Measurements from ENCODE around the gene HSPBAP1.

Gene HSPBAP1

GRCh38 chr3:122785231-122785630, 8.4 kb downstream of the HSPBAP1 start:
- no peak for DNase-seq
- Histone ChIP-seq H3K27ac (ENCODE audit: low read length) (no peak overlapping the region), H3K9ac (ENCODE audit: low read length) (no peak overlapping the region), H3K4me2 (ENCODE audit: low read depth, low read length) (no peak overlapping the region), H3K79me2 (ENCODE audit: low read length) (peaks cover 14% of the 10 kb centered on the region; the same call in 1 of the 2 replicates), H3K4me3 (ENCODE audit: low read length) (no peak overlapping the region), H3K27me3 (replicated peaks; ENCODE audit: insufficient read depth, low read length) (no peaks in the 10 kb centered on the region), H4K20me1 (ENCODE audit: insufficient read depth, low read length) (no peaks in the 10 kb centered on the region), H3F3A (ENCODE audit: insufficient read depth, low read length) (no peaks in the 10 kb centered on the region), H3K9me3 (replicated peaks; ENCODE audit: insufficient read depth, low read length) (no peaks in the 10 kb centered on the region), H3K36me3 (replicated peaks; ENCODE audit: insufficient read depth, low read length) (no peaks in the 10 kb centered on the region; the same call in 1 of the 2 replicates), H3K9me2 (replicated peaks; ENCODE audit: insufficient read depth, low read length) (no peaks in the 10 kb centered on the region), H3K4me1 (ENCODE audit: low read length) (no peaks in the 10 kb centered on the region), H2AFZ (ENCODE audit: low read length) (no peak overlapping the region)
- TF ChIP-seq EZH2phosphoT487 (IDR thresholded peaks at IDR 0.05; ENCODE audit: low read length), result no peak
- TF ChIP-seq, protein P1, sequence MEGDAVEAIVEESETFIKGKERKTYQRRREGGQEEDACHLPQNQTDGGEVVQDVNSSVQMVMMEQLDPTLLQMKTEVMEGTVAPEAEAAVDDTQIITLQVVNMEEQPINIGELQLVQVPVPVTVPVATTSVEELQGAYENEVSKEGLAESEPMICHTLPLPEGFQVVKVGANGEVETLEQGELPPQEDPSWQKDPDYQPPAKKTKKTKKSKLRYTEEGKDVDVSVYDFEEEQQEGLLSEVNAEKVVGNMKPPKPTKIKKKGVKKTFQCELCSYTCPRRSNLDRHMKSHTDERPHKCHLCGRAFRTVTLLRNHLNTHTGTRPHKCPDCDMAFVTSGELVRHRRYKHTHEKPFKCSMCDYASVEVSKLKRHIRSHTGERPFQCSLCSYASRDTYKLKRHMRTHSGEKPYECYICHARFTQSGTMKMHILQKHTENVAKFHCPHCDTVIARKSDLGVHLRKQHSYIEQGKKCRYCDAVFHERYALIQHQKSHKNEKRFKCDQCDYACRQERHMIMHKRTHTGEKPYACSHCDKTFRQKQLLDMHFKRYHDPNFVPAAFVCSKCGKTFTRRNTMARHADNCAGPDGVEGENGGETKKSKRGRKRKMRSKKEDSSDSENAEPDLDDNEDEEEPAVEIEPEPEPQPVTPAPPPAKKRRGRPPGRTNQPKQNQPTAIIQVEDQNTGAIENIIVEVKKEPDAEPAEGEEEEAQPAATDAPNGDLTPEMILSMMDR (IDR thresholded peaks at IDR 0.05; ENCODE audit: low read length), result no peak
- TF ChIP-seq EZH2 (optimal IDR thresholded peaks at IDR 0.05; ENCODE audit: low read depth, low read length), result no peak

GRCh38 chr3:122784436-122784835, 9.2 kb downstream of the HSPBAP1 start:
- TF ChIP-seq EZH2phosphoT487 (IDR thresholded peaks at IDR 0.05; ENCODE audit: low read length) (no peak), EZH2 (optimal IDR thresholded peaks at IDR 0.05; ENCODE audit: low read depth, low read length) (no peak)
- TF ChIP-seq, protein P1 (IDR thresholded peaks at IDR 0.05; ENCODE audit: low read length), result no peak
- Histone ChIP-seq H2AFZ (ENCODE audit: low read length) (no peak overlapping the region), H3K36me3 (replicated peaks; ENCODE audit: insufficient read depth, low read length) (no peaks in the 10 kb centered on the region; the same call in 1 of the 2 replicates), H3K9me3 (replicated peaks; ENCODE audit: insufficient read depth, low read length) (no peaks in the 10 kb centered on the region), H3K9ac (ENCODE audit: low read length) (no peak overlapping the region), H3K4me1 (ENCODE audit: low read length) (no peaks in the 10 kb centered on the region), H3K79me2 (ENCODE audit: low read length) (peaks cover 10% of the 10 kb centered on the region; the same call in 1 of the 2 replicates), H3K4me2 (ENCODE audit: low read depth, low read length) (no peak overlapping the region), H4K20me1 (ENCODE audit: insufficient read depth, low read length) (no peaks in the 10 kb centered on the region), H3K4me3 (ENCODE audit: low read length) (no peak overlapping the region), H3K27me3 (replicated peaks; ENCODE audit: insufficient read depth, low read length) (no peaks in the 10 kb centered on the region), H3K9me2 (replicated peaks; ENCODE audit: insufficient read depth, low read length) (no peaks in the 10 kb centered on the region), H3K27ac (ENCODE audit: low read length) (no peak overlapping the region), H3F3A (ENCODE audit: insufficient read depth, low read length) (no peaks in the 10 kb centered on the region)
- no peak for DNase-seq

- H4K20me1 ChIP-seq (ENCODE audit: insufficient read depth, low read length), result no peaks in the 10 kb centered on the region
- no peak overlapping the region for H3K4me2 ChIP-seq (ENCODE audit: low read depth, low read length)
- no peak overlapping the region for H2AFZ ChIP-seq (ENCODE audit: low read length)
- no peaks in the 10 kb centered on the region; the same call in 1 of the 2 replicates for H3K36me3 ChIP-seq (replicated peaks; ENCODE audit: insufficient read depth, low read length)
- H3K79me2 ChIP-seq (ENCODE audit: low read length), result peaks cover 7% of the 10 kb centered on the region; the same call in 1 of the 2 replicates
- H3K4me3 ChIP-seq (ENCODE audit: low read length), result no peak overlapping the region
- no peaks in the 10 kb centered on the region for H3K27me3 ChIP-seq (replicated peaks; ENCODE audit: insufficient read depth, low read length)
- no peak overlapping the region for H3K9ac ChIP-seq (ENCODE audit: low read length)
- no peak overlapping the region for H3K27ac ChIP-seq (ENCODE audit: low read length)
- no peaks in the 10 kb centered on the region for H3F3A ChIP-seq (ENCODE audit: insufficient read depth, low read length)
- no peaks in the 10 kb centered on the region for H3K9me2 ChIP-seq (replicated peaks; ENCODE audit: insufficient read depth, low read length)
- no peak for DNase-seq
- TF ChIP-seq EZH2phosphoT487 (IDR thresholded peaks at IDR 0.05; ENCODE audit: low read length), result no peak
- TF ChIP-seq, protein P1 (IDR thresholded peaks at IDR 0.05; ENCODE audit: low read length), result no peak
- no peak for TF ChIP-seq EZH2 (optimal IDR thresholded peaks at IDR 0.05; ENCODE audit: low read depth, low read length)
- 0 out of 2 replicates have a peak, but pooled peaks cover 1% of the 10 kb centered on the region for H3K4me1 ChIP-seq (ENCODE audit: low read length)
- no peaks in the 10 kb centered on the region for H3K9me3 ChIP-seq (replicated peaks; ENCODE audit: insufficient read depth, low read length)
Measured at GRCh38 chr3:122782804-122783203, 10.8 kb downstream of the HSPBAP1 start.

All from MM.1S (cell line).